ENCODE data around the gene NET1. TPM values are rescaled to one million over a fixed set of nuclear protein-coding genes. Genes with fewer than 3 reads are reported as not detected.

The NET1 gene
- polyA plus RNA-seq, 2 of the 4 experiments (the other 2 are of a cell fraction): 42.9 to 132 TPM

DNA sequence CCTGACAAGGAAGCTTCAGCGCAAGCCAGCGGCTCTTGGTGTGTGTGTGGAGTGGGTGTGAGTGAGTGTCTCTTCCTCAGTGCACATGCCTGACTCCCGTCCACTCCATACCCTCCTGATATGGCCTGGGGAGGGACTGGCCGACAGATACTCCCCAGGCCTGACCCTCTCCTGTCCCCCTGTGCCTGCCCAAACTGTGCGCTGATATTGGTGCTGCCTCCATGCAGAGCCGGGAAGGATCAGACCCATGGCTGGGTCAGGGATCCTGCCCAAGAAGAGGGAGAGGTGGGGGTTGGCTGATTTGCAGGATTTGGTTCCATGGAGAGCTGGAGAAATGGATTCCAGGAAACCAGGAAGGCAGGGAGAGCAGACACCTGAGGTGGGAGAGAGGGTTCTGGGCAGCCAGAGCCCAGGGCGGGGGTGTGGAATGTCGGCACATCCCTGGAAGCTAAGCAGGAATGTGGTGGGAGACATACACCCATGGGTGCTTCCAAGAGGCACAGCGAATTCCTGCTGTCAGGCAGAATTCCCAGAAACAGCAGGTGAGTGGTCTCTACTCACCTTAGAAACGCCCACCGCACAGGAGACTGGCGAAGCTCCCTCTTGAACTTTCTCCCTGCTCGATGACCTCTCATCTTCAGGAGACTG is 80.7 kb downstream of the NET1 start (continued):
- TF ChIP-seq, protein P1, sequence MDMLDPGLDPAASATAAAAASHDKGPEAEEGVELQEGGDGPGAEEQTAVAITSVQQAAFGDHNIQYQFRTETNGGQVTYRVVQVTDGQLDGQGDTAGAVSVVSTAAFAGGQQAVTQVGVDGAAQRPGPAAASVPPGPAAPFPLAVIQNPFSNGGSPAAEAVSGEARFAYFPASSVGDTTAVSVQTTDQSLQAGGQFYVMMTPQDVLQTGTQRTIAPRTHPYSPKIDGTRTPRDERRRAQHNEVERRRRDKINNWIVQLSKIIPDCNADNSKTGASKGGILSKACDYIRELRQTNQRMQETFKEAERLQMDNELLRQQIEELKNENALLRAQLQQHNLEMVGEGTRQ (IDR thresholded peaks at IDR 0.05): no peak
- no peak for TF ChIP-seq FOSL2 (IDR thresholded peaks at IDR 0.05)
- TF ChIP-seq FOSL2 (CRISPR knock-in tag; IDR thresholded peaks at IDR 0.05): no peak
- TF ChIP-seq BHLHE40 (IDR thresholded peaks at IDR 0.05; ENCODE audit: low read depth, low read length): no peak
- no peak for TF ChIP-seq FOSB (CRISPR knock-in tag; IDR thresholded peaks at IDR 0.05)

- Histone ChIP-seq H3K27ac (peak overlapping the region in 1 of 2 experiments; percentile 64; a peak in 3 of 6 replicates), H3K9me3 (peaks cover 13% of the 10 kb centered on the region; the same call in 2 of the 3 replicates), H3K4me2 (peak overlapping the region; percentile 36; the same call in 2 of the 3 replicates), H3K4me1 (peaks cover 14% of the 10 kb centered on the region), H3K4me3 (no peak overlapping the region)
- peak in 1 of 2 experiments; percentile 33 for DNase-seq (ENCODE audit: low read depth in 1 of 2, low spot score in 1 of 2)
- TF ChIP-seq HDAC2 (IDR thresholded peaks at IDR 0.05): no peak
- no peak for TF ChIP-seq SMC3 (IDR thresholded peaks at IDR 0.05)
- TF ChIP-seq ZC3H11A (IDR thresholded peaks at IDR 0.05): no peak
- TF ChIP-seq KDM1A (IDR thresholded peaks at IDR 0.05; ENCODE audit: low read depth): no peak
- TF ChIP-seq, protein P2, sequence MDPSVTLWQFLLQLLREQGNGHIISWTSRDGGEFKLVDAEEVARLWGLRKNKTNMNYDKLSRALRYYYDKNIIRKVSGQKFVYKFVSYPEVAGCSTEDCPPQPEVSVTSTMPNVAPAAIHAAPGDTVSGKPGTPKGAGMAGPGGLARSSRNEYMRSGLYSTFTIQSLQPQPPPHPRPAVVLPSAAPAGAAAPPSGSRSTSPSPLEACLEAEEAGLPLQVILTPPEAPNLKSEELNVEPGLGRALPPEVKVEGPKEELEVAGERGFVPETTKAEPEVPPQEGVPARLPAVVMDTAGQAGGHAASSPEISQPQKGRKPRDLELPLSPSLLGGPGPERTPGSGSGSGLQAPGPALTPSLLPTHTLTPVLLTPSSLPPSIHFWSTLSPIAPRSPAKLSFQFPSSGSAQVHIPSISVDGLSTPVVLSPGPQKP (IDR thresholded peaks at IDR 0.05; ENCODE audit: low read depth, low read length): no peak
- no peak for TF ChIP-seq CHD4 (IDR thresholded peaks at IDR 0.05; ENCODE audit: borderline replicate concordance)
- no peak for TF ChIP-seq NFE2L2 (conservative IDR thresholded peaks at IDR 0.05; ENCODE audit: low read length)
- ChIA-PET POLR2A (no interaction called here), CTCF (interaction anchor here (1.8 kb wide), 1 partner anchor 129 kb away, joined by 7 read pairs; no protein-coding TSS in a partner anchor)
- WGBS (ENCODE audit: missing lambda C conversion rate): 26% methylated on average over 3 of the region's 3 CpGs
- ATAC-seq: peak; percentile 28 to 72; a peak in 5 of 6 replicates
- FAIRE-seq: no peak
Measured at GRCh38 chr10:5493691-5494090, 81.3 kb downstream of the NET1 start.

DNA sequence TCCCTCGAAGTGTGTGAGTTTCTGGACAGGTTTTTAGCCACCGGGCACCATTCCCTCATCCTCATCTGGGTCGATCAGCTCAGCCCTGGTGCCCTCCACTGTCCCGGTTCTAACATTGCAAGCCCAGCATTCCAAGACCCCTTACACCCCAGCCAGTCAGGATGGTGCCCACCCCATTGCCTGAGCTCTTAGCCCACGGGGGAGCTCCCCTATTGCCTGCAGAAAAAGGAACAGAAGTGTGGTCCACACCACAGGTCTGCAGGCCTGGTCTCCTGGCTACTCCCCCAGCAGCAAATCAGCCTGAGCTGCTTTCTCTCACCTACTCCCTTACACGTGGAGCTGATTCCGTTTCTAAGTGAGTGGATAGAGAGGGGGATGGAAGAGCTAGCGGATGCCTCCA is 82.3 kb downstream of the NET1 start:
- 68% methylated on average over 8 of the region's 8 CpGs for WGBS (ENCODE audit: missing lambda C conversion rate)
- ChIA-PET POLR2A (no interaction called here), CTCF (interaction anchor here (0.9 to 1.0 kb wide), 2 partner anchors 30 to 128 kb away, joined by 3 read pairs; no protein-coding TSS in a partner anchor)
- Histone ChIP-seq H3K4me1 (peaks cover 14% of the 10 kb centered on the region), H3K4me3 (no peak overlapping the region), H3K4me2 (no peak overlapping the region), H3K9me3 (peaks cover 13% of the 10 kb centered on the region; the same call in 2 of the 3 replicates), H3K27ac (no peak overlapping the region)
- ATAC-seq (no peak), FAIRE-seq (no peak), DNase-seq (ENCODE audit: low read depth in 1 of 2, low spot score in 1 of 2) (no peak)
- TF ChIP-seq FOXS1 (CRISPR knock-in tag; IDR thresholded peaks at IDR 0.05) (no peak), MAZ (IDR thresholded peaks at IDR 0.05; ENCODE audit: borderline replicate concordance, low read depth, low read length) (no peak), RARB (CRISPR knock-in tag; IDR thresholded peaks at IDR 0.05) (no peak)

DNA sequence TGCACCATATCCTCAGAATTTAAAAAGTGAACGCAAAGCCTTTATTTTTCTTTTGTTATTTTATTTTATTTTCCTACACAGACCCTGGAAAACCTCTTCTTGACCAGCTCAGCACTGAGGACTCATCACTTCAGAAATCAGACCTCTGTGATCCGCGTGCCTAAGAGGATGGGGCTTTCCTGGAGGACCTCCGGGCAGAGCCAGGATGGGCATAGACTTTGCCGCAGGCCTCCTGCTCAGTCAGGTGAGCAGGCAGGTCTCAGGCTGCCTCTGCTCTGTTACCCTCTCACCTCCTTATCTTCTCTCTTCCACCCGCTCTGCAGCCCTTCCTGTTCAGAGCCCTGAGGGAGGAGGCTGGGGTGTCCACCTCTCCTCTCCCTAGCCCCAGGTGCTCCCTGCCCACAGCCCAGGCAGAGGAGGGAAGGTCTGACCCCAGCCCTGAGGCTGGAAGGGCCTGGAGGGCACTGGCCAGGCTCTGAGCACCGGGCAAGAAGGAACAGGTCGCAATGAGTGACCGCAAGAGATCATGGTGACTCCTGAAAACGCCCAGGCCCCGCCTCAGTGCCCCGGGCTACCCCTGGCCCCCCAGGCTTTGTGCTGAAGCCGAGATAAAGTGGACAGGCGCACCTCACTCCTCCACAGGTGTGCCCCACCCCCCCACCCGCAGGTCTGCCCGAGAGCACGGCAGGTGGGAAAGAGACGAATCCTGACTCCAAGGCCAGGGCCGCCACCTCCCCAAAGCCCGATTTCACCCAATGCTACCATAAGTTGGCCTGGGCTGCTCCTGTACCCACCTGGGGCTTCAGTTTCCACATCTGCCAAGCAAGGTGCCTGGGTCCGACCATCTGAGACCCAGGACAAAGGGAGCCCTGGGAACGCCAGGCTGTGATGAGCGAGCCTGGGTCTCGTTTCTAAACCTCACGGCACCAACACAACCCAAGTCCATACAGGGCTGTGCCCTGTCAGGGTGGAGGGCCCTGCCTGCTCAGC is 84.2 kb downstream of the NET1 start:
- WGBS (ENCODE audit: missing lambda C conversion rate): 92% methylated on average over 15 of the region's 25 CpGs
- Histone ChIP-seq H3K4me2 (no peak overlapping the region), H3K9me3 (peaks cover 13% of the 10 kb centered on the region; the same call in 2 of the 3 replicates), H3K4me3 (no peak overlapping the region), H3K27ac (0 out of 6 replicates have a peak overlapping the region, but pooled peaks of 1 of the 2 experiments have one; percentile 47), H3K4me1 (peaks cover 14% of the 10 kb centered on the region)
- CTCF ChIA-PET: interaction anchor here (1.3 kb wide), 1 partner anchor 126 kb away, joined by 3 read pairs; no protein-coding TSS in a partner anchor
- no peak for FAIRE-seq
- POLR2A ChIA-PET: no interaction called here
- no peak for ATAC-seq
- no peak for DNase-seq (ENCODE audit: low read depth in 1 of 2, low spot score in 1 of 2)
- TF ChIP-seq RFX5 (IDR thresholded peaks at IDR 0.05) (no peak), RAD21 (conservative IDR thresholded peaks at IDR 0.05 in 1 of 2, IDR thresholded peaks at IDR 0.05 in 1 of 2) (no peak), CHD2 (IDR thresholded peaks at IDR 0.05; ENCODE audit: low read length, partially characterized antibody) (no peak), ZFP36 (IDR thresholded peaks at IDR 0.05; ENCODE audit: borderline replicate concordance, partially characterized antibody) (no peak), HOXB5 (CRISPR knock-in tag; IDR thresholded peaks at IDR 0.05) (no peak), KDM5A (IDR thresholded peaks at IDR 0.05) (no peak), EHMT2 (IDR thresholded peaks at IDR 0.05; ENCODE audit: low read depth) (no peak), MYC (IDR thresholded peaks at IDR 0.05; ENCODE audit: borderline replicate concordance, low read length) (no peak)
- TF ChIP-seq, protein P2 (IDR thresholded peaks at IDR 0.05; ENCODE audit: low read depth, low read length): no peak
- TF ChIP-seq, protein P3, sequence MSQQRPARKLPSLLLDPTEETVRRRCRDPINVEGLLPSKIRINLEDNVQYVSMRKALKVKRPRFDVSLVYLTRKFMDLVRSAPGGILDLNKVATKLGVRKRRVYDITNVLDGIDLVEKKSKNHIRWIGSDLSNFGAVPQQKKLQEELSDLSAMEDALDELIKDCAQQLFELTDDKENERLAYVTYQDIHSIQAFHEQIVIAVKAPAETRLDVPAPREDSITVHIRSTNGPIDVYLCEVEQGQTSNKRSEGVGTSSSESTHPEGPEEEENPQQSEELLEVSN (IDR thresholded peaks at IDR 0.05; ENCODE audit: borderline replicate concordance, low read depth): no peak
- TF ChIP-seq, protein P4, sequence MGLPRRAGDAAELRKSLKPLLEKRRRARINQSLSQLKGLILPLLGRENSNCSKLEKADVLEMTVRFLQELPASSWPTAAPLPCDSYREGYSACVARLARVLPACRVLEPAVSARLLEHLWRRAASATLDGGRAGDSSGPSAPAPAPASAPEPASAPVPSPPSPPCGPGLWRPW (IDR thresholded peaks at IDR 0.05): no peak
